ENCODE results near the gene OR52R1.

OR52R1 gene

GRCh38 chr11:4798427-4799183 lies 5.6 kb downstream of the OR52R1 start:
- Histone ChIP-seq H3K27ac (ENCODE audit: low read length) (no peak overlapping the region), H3K36me3 (ENCODE audit: control insufficient read depth, low read depth, low read length) (no peaks in the 10 kb centered on the region), H3K4me3 (ENCODE audit: low read length) (no peak overlapping the region), H3K27me3 (ENCODE audit: control insufficient read depth, insufficient read depth, low read length) (no peaks in the 10 kb centered on the region), H3K9ac (ENCODE audit: low read length) (no peak overlapping the region), H3K4me1 (ENCODE audit: control insufficient read depth, low read depth, low read length) (no peaks in the 10 kb centered on the region), H3K9me3 (ENCODE audit: control insufficient read depth, low read depth, low read length) (no peaks in the 10 kb centered on the region)

DNA sequence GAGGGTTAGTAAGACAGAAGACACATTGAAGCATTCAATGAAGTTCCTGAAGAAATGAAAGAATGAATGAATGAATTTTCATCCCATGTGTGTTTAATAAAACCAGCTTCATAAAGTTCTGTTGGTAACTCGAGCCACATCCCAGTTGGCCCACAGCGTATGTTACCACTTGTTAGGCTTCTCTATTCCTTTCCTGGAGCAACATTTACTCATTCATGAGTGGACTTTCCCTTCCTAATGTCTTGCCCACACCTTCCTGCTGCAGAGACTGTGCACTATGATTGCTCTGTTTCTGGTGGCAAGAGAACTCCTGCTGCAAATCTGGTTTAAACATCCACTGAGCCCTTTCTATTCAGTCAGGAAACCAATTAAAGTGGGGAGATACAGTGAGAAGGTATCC lies 7.0 kb downstream of the OR52R1 start:
- H3K36me3 ChIP-seq (ENCODE audit: control insufficient read depth, low read depth, low read length): no peaks in the 10 kb centered on the region
- no peaks in the 10 kb centered on the region for H3K9me3 ChIP-seq (ENCODE audit: control insufficient read depth, low read depth, low read length)
- no peaks in the 10 kb centered on the region for H3K4me1 ChIP-seq (ENCODE audit: control insufficient read depth, low read depth, low read length)
- H3K27me3 ChIP-seq (ENCODE audit: control insufficient read depth, insufficient read depth, low read length): no peaks in the 10 kb centered on the region
- no peak overlapping the region for H3K9ac ChIP-seq (ENCODE audit: low read length)
- no peak overlapping the region for H3K27ac ChIP-seq (ENCODE audit: low read length)
- no peak overlapping the region for H3K4me3 ChIP-seq (ENCODE audit: low read length)

- no peaks in the 10 kb centered on the region for H3K9me3 ChIP-seq (ENCODE audit: control insufficient read depth, low read depth, low read length)
- no peaks in the 10 kb centered on the region for H3K27me3 ChIP-seq (ENCODE audit: control insufficient read depth, insufficient read depth, low read length)
- H3K4me3 ChIP-seq (ENCODE audit: low read length): no peak overlapping the region
- no peaks in the 10 kb centered on the region for H3K4me1 ChIP-seq (ENCODE audit: control insufficient read depth, low read depth, low read length)
- H3K9ac ChIP-seq (ENCODE audit: low read length): no peak overlapping the region
- H3K27ac ChIP-seq (ENCODE audit: low read length): no peak overlapping the region
- H3K36me3 ChIP-seq (ENCODE audit: control insufficient read depth, low read depth, low read length): no peaks in the 10 kb centered on the region
These were observed 21.7 kb downstream of the OR52R1 start for GRCh38 chr11:4782454-4782853.

GRCh38 chr11:4769838-4770237 lies 34.3 kb downstream of the OR52R1 start, which contains the start of gene OR51F1:
Gene OR51F1, minus strand, starts transcription at chr11:4769938. Its CDS starts 0 bp downstream, at chr11:4769938.
- no peaks in the 10 kb centered on the region for H3K9me3 ChIP-seq (ENCODE audit: control insufficient read depth, low read depth, low read length)
- H3K4me1 ChIP-seq (ENCODE audit: control insufficient read depth, low read depth, low read length): no peaks in the 10 kb centered on the region
- H3K36me3 ChIP-seq (ENCODE audit: control insufficient read depth, low read depth, low read length): no peaks in the 10 kb centered on the region
- no peak within 1 kb of the TSS for H3K27ac ChIP-seq (ENCODE audit: low read length)
- no peak within 1 kb of the TSS for H3K9ac ChIP-seq (ENCODE audit: low read length)
- no peak within 1 kb of the TSS for H3K4me3 ChIP-seq (ENCODE audit: low read length)
- no peaks in the 10 kb centered on the region for H3K27me3 ChIP-seq (ENCODE audit: control insufficient read depth, insufficient read depth, low read length)

DNA sequence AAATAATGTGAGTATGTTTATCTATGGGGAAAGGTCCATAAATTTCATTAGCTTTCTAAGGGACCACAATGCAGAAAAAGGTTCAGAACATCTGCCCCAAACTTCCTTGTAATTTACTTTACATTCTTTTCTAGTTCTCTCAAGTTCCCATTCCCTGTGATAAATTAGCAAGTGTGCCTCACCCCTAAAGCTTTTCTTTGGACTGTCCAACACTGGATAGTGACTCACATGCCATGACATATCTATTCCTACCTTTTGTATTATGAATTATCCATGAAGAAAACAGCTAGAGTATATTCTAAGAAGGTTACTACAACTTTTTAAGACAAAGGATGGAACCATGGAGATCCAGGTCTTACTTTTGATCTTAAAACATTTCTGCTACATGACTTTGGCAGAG lies 36.1 kb downstream of the OR52R1 start:
- H3K9ac ChIP-seq (ENCODE audit: low read length): no peak overlapping the region
- no peaks in the 10 kb centered on the region for H3K4me1 ChIP-seq (ENCODE audit: control insufficient read depth, low read depth, low read length)
- no peak overlapping the region for H3K4me3 ChIP-seq (ENCODE audit: low read length)
- no peak overlapping the region for H3K27ac ChIP-seq (ENCODE audit: low read length)
- H3K27me3 ChIP-seq (ENCODE audit: control insufficient read depth, insufficient read depth, low read length): no peaks in the 10 kb centered on the region
- no peaks in the 10 kb centered on the region for H3K36me3 ChIP-seq (ENCODE audit: control insufficient read depth, low read depth, low read length)
- no peaks in the 10 kb centered on the region for H3K9me3 ChIP-seq (ENCODE audit: control insufficient read depth, low read depth, low read length)

DNA sequence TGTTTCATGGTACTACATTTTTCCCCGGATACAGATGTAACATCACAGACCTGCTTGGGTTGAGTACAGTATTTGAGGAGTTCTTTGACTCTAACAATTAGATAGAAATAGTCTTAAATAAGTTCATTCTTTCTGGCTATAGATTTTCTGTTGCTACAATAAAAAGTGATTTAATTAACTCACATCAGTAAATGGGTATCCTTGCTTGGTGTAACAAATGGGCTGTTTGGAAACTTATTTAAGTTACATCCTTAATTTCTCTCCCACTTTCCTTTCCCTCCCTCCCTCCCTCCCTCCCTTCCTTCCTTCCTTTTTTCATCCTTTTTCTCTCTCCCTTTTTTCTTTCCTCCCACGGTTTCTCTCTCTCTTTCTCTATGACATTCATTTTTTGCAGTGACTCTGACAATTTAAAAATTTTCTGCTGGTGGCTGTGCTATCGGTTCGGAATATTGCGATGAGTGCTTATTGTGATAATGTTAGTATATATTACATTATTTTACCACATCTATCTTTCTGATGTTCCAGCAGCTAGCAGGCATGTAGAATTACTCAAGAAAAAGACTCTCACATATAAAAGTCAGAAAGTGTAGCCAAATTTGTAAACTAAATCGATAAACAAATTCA lies 37.6 kb downstream of the OR52R1 start:
- Histone ChIP-seq H3K9ac (ENCODE audit: low read length) (no peak overlapping the region), H3K36me3 (ENCODE audit: control insufficient read depth, low read depth, low read length) (no peaks in the 10 kb centered on the region), H3K9me3 (ENCODE audit: control insufficient read depth, low read depth, low read length) (no peaks in the 10 kb centered on the region), H3K27ac (ENCODE audit: low read length) (no peak overlapping the region), H3K4me3 (ENCODE audit: low read length) (no peak overlapping the region), H3K4me1 (ENCODE audit: control insufficient read depth, low read depth, low read length) (no peaks in the 10 kb centered on the region), H3K27me3 (ENCODE audit: control insufficient read depth, insufficient read depth, low read length) (no peaks in the 10 kb centered on the region)

GRCh38 chr11:4763096-4763495 lies 41.1 kb downstream of the OR52R1 start:
- Histone ChIP-seq H3K36me3 (ENCODE audit: control insufficient read depth, low read depth, low read length) (no peaks in the 10 kb centered on the region), H3K4me3 (ENCODE audit: low read length) (no peak overlapping the region), H3K9ac (ENCODE audit: low read length) (no peak overlapping the region), H3K27ac (ENCODE audit: low read length) (no peak overlapping the region), H3K9me3 (ENCODE audit: control insufficient read depth, low read depth, low read length) (no peaks in the 10 kb centered on the region), H3K27me3 (ENCODE audit: control insufficient read depth, insufficient read depth, low read length) (no peaks in the 10 kb centered on the region), H3K4me1 (ENCODE audit: control insufficient read depth, low read depth, low read length) (no peaks in the 10 kb centered on the region)

All from iPS-18a (cell line).